CD4-positive, alpha-beta T cell treated with Interferon gamma for 1 hour (primary cell): Measurements from ENCODE around the gene MPHOSPH8.

ENCODE experiments used
- DNase-seq: peaks from one replicate; pipeline ENCODE4 v3.0.0-alpha.2; 2020

The MPHOSPH8 gene

DNA sequence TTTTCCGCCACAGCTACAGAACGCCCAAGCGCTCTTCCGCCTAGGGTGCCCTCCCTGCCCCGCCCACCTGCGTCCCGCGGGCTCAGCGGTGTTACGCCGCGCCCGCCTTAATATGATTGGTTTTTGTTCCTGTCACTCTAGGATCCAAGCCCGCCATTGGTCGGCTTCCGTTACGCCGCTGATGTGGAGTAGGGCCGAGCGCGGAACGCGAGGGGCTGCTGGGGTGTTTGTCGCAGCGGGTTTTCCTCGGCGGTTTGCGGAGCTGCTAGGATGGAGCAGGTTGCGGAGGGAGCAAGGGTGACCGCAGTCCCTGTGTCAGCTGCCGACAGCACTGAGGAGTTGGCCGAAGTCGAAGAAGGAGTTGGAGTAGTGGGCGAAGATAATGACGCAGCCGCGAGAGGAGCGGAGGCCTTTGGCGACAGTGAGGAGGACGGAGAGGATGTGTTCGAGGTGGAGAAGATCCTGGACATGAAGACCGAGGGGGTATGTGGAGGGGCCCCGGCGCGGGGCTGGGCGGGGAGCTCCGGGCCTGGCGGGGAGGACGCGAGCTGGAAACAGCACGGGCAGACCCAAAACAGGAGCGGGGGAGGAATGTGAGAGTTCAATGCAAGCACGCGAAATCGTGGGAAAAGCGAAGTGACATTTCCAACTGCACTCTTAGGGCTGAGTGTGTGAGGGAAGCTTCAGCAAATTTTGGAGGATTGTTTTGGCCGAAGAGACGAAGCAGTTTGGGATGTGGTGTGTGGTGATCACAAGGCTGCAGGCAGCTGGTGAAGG is at the start of gene MPHOSPH8:
Gene MPHOSPH8 (plus strand): TSS at position 181 of the 777 bp plus-strand sequence. CDS start 90 bp downstream, at position 271.
- DNase-seq = peak; percentile 93

- peak; percentile 76 for DNase-seq
Measured at GRCh38 chr13:19586904-19587634, 46.4 kb upstream of the MPHOSPH8 start.

DNA sequence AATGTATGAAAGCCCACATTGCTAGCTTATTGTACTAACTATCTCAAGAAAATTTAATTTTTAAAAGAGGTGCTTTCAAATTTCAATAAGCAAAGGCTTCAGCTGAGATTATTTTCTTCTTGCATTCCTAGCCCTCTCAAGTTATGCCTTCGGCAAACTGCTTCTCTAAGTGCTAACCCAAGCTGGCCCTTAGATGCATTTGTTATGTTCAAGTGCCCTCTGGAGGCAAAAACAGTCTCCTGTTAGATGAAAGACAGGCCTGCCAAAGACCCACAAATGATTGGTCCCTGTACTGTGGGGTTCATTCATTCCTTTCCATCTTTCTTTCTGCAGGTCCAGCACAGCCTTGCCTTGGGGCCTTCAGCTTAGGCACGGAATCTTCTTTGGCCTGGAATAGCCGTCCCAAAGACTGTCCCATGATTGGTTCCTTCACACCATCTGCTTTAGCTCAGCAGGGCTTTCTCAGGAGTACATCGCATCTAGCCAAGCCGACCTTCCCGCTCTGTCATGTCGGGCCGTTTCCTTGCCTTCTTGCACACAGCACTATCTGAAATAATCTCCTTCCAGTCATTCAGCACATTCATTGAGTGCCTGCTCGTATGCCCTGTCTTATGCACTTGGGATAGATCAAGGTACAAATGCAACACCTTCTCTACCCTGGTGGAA is 45.7 kb upstream of the MPHOSPH8 start:
- DNase-seq = no peak

DNA sequence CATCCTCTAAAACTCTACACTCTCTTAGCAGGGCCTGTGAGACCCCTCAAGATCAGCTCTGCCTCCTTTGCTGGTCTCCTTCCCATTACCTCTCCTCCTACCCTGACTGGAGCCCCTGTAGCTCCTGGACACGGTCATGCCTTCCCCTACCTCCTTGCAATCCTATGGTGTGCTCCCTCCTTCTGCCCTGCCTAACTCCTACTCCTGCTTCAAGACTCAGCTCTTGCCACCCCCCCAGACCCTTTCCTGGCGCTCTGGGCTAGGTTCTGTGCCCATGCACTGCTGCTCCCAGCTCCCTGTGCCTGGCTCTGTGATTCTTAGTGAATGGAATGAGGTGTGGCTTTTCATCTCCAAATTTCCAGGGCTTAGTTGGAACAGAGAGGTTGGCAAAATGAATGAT is 44.1 kb upstream of the MPHOSPH8 start:
- DNase-seq = no peak

DNA sequence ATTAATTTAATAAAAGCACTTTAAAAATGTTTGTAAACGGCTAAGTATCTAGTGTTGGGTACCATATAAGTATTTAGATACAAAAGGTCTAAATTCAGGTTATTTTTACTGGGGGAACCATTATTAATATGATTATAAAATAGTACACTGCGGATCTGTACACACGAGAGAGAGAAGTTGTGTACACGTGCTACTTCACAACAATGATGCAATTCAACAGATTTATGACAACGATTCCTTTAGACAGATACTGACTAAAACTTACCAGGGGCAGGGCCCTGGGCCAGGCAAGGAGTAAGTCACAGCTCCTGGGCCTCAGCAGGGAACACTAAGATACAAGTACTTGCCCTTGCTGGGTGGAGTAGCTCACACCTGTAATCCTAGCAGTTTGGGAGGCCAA is 43.0 kb upstream of the MPHOSPH8 start:
- DNase-seq = no peak

DNA sequence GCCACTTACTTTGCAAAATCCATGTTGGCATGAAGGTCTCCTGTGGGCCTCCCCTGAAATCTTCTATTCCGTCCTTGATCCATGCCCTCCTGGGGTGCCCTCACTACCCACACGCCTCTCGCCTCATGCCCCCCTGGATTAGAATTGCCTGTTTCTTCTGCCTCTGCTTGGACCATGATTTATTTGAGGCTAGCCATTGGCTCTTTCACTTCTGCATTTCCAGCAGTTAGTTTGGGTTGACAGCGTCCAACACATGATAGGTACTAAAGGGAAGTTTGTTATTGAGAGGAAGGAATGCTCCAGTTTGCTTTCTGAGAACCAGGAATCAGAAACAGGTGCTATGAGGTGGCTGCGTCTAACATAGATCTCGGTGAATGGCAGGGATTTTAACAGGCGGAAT is 41.6 kb upstream of the MPHOSPH8 start:
- no peak for DNase-seq

- DNase-seq = no peak
Measured at GRCh38 chr13:19592657-19593180, 40.7 kb upstream of the MPHOSPH8 start.

DNA sequence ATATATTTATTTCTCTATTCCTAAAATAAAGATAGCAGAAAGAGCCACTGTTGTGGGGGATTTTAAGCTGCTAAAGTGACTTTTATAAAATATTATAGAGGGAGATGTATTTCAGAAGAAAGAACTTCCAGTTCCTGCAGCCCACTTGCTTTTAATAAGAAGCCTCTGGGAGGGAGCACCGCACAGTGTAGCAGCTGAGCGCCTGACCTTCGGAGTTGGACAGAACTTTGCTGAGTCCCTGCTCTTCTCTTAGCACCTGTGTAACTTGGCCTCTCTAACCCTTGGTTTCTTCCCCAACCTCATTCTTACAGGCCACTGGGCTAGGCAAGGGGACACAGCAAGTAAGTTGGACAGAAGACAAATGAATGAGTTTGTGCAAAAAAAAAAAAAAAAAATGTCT is 37.4 kb upstream of the MPHOSPH8 start:
- no peak for DNase-seq

DNA sequence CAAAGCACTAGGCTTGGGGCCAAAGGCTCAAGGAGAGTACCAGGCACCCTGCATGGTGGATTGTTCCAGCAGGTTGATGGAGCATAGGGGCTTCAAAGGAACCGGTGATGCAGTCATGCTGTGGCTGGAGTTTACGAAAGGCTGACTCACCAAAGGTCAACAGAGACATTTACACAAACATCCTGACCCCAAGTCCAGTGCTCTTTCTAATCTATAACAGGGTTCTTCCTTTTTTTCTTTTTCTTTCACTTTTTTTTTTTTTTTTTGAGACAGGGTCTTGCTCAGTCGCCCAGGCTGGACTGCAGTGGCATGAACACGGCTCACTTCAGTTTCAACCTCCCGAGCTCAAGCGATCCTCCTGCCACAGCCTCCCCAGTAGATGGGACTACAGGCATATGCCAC is 36.5 kb upstream of the MPHOSPH8 start:
- no peak for DNase-seq

DNA sequence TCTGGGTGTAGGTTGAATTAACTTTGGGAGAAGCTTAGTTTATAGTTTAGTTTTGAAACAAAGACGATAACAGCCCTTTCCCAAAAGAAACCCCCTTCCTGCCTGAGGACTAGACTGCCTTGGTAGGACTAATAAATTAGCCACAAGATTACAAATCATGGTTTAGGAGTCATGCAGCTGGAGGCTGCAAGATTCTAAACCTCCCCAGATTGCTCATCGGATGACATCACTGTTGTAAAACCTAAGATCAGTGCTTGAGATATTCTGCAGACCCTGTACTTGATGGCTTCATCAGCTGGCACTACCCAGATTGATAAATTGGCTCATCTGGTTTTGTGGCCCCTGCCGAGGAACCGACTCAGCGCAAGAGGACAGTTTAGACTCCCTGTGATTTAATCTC is 35.9 kb upstream of the MPHOSPH8 start:
- no peak for DNase-seq

GRCh38 chr13:19601749-19602725 is 31.4 kb upstream of the MPHOSPH8 start:
- peak; percentile 21 for DNase-seq

- no peak for DNase-seq
Measured at GRCh38 chr13:19604306-19604705, 29.2 kb upstream of the MPHOSPH8 start.

DNA sequence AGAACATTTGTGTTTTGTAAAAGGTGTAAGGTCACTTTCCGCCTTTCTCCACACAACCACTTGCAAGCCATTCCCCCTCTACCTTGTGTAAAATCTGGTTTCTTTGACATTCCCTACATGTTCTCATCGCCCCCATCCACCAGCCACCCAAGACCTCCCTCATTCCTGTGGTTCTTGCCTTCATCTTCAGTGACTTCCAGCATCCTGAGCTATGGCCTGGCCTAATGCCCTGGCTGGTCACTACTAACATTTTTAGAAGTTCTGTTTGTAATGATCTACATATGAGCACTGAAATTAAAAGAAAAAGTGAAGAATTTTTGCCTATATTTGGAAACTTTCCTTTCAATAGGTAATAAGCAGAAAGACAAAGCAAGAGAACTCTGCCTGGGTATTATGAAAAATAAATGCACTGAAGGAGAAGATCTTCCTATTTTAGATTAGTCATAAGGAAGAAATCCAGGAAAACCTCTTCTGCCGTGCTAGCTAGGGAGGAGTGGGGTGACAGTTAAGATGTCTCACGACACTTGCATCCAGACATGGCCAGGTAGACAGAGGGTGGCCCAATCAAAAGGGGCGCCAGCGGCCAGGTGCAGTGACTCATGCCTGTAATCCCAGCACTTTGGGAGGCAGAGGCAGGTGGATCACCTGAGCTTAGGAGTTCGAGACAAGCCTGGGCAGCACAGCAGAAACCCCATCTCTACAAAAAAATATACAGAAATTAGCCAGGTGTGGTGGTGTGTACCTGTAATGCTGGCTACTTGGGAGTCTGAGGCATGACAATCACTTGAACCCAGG is 28.1 kb upstream of the MPHOSPH8 start:
- no peak for DNase-seq

GRCh38 chr13:19606152-19606551 is 27.3 kb upstream of the MPHOSPH8 start:
- no peak for DNase-seq

- no peak for DNase-seq
Measured at GRCh38 chr13:19606737-19607136, 26.7 kb upstream of the MPHOSPH8 start.

DNA sequence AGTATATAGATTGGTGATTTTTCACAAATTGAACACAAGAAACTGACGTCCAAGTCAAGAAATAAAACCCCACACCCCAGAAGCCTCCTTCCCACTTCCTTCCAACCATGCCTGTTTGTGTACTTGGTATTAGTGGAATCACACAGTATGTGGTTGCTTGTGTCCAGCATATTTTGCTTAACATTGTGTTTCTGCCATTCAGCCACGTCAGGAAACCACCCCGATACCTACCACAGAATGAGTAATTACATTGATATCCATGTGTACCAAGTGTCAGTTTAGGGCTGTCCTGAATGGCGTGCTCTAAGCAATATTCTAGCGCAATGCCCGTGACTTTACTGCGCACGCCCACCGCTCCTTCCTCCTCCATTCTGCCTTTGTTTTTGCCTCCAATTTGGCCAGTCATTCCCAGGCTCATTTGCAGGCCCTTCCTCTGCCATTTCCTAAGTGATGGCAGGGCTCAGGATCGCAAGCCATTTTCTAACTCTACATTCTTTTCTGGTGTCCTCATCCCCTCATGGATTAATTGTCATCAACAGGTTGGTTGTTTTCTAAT is 25.9 kb upstream of the MPHOSPH8 start:
- DNase-seq = no peak

- DNase-seq = no peak
Measured at GRCh38 chr13:19618977-19619376, 14.5 kb upstream of the MPHOSPH8 start.

DNA sequence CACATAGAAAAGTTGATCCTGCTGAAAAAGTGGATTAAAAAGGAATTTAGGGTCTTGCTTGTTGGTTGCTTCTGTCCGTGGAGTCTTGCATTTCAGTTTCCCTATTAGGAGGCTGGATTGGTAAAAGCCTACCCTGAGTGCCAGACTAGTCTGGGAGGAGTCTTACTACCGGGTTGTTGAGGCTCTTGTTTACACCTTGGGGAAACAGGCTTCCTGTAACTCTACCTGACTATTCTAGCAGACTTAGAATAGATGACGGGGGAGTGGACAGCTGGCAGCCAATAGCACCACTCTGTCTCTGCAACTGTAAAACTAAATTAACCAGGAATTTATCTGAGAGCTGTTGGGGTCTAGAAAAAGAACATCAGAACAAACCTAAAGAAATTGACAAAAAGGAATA is 11.3 kb upstream of the MPHOSPH8 start:
- DNase-seq = no peak

DNA sequence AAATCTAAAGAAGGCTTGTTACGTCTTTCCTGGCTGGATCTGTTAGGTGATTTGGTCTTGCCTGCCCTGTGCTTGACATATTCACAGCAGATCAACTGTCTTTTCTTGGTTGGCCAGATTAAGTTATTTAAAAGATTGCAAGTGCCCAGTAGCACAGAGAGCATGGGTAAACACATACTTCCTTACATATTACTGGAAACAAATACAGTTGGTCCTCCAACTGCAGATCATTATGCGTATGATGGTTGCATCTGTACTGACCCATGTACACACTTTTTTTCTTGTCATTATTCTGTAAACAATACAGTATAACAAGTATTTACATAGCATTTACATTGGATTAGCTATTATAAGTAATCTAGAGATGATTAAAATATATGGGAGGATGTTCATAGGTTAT is 9.2 kb upstream of the MPHOSPH8 start:
- no peak for DNase-seq

GRCh38 chr13:19632915-19633478 is 462 bp upstream of the MPHOSPH8 start:
- no peak for DNase-seq

DNA sequence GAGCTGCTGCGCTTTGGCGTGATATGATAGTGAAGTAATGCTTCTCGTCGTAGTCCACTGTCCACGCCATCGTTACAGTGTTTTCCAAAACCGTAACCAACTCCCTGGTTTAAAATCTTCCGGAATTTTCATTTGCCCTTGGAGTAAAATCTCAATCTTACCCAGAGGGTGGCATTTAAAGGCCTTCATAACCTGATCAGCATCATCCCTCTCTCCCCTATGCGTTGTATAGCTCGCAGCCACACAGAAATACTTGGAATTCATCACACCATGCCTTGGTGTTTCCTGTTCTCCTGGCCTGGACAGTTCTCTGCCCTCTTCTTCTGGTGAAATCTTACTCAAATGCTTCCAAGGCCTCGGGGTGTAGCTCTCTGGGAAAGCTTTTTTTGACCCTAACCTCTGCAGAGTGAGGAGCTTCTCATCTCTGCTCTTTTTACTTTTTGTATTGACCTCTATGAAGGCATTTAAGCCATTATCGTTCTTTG is 839 bp downstream of the MPHOSPH8 start:
- no peak for DNase-seq
